Measurements from ENCODE around the gene EPOP.

GRCh38 chr17:38704606-38705522, 30.1 kb upstream of the EPOP start, which contains the start of gene MLLT6:
- TF ChIP-seq EZH2 (IDR thresholded peaks at IDR 0.05; ENCODE audit: low read length, missing control alignments) (no peak), CTCF (conservative IDR thresholded peaks at IDR 0.05 in 1 of 2, IDR thresholded peaks at IDR 0.05 in 1 of 2; ENCODE audit: low read depth in 1 of 2, low read length in 2 of 2) (no peak)

Measured in fibroblast of lung (primary cell).